Keratinocyte (primary cell): ENCODE results near the gene SLCO3A1. TPM values are rescaled to one million over a fixed set of nuclear protein-coding genes. Genes with fewer than 3 reads are reported as not detected.

Experiments used
- DNase-seq: peaks from one replicate; pipeline ENCODE4 v3.0.0-alpha.2; 2011; ENCODE audit warnings: low read depth, missing footprints, low spot score
- FAIRE-seq: peaks from 2 replicates; lab custom pipeline; 2011; peaks lifted over from hg19 to GRCh38; lab: Jason Lieb, UNC
- H2AFZ ChIP-seq: 2 replicates; pipeline ENCODE4 v1.6.0; 2012; ENCODE audit warnings: low read length, control low read depth, inconsistent platforms; ENCODE audit not compliant: control insufficient read depth
- H3K27ac ChIP-seq: 2 replicates; pipeline ENCODE4 v1.5.1; 2011; ENCODE audit warnings: low read length; ENCODE audit not compliant: control insufficient read depth, insufficient read depth
- H3K27me3 ChIP-seq: 3 replicates; pipeline ENCODE4 v1.6.0; 2011; ENCODE audit warnings: low read length; ENCODE audit not compliant: control insufficient read depth, insufficient read depth; ENCODE audit errors: extremely low read depth
- H3K36me3 ChIP-seq, 2 experiments: 2 replicates in 1 of 2; 3 replicates in 1 of 2; pipeline ENCODE4 v1.5.1; 2011; ENCODE audit warnings: low read length in 2 of 2, mild to moderate bottlenecking in 1 of 2; ENCODE audit not compliant: control insufficient read depth in 2 of 2, insufficient read depth in 2 of 2; ENCODE audit errors: extremely low read depth in 1 of 2
- H3K4me1 ChIP-seq: 3 replicates; pipeline ENCODE4 v1.5.1; 2011; ENCODE audit warnings: low read length; ENCODE audit not compliant: control insufficient read depth, insufficient read depth; ENCODE audit errors: extremely low read depth
- H3K4me2 ChIP-seq: 3 replicates; pipeline ENCODE4 v1.6.0; 2011; ENCODE audit warnings: low read depth, low read length; ENCODE audit not compliant: control insufficient read depth, insufficient read depth; ENCODE audit errors: extremely low read depth
- H3K4me3 ChIP-seq, 3 experiments: fragments of 200-600 bp in 1 of 3; sonication (generic) in 1 of 3; 2 replicates in 2 of 3; 3 replicates in 1 of 3; pipeline ENCODE4 v1.5.1; 2011 to 2016; ENCODE audit warnings: low read length in 3 of 3, mild to moderate bottlenecking in 3 of 3, control low read depth in 2 of 3, inconsistent platforms in 1 of 3, low read depth in 1 of 3, mixed read lengths in 1 of 3, mixed run types in 1 of 3, moderate library complexity in 1 of 3; ENCODE audit not compliant: control insufficient read depth in 2 of 3, insufficient read depth in 2 of 3; ENCODE audit errors: extremely low read depth in 1 of 3
- H3K79me2 ChIP-seq: 2 replicates; pipeline ENCODE4 v1.6.0; 2012; ENCODE audit warnings: low read length; ENCODE audit not compliant: control insufficient read depth, insufficient read depth
- H3K9ac ChIP-seq: 3 replicates; pipeline ENCODE4 v1.6.0; 2011; ENCODE audit warnings: low read length; ENCODE audit not compliant: control insufficient read depth, insufficient read depth; ENCODE audit errors: extremely low read depth
- H3K9me1 ChIP-seq: 3 replicates; pipeline ENCODE4 v1.6.0; 2011; ENCODE audit warnings: low read length; ENCODE audit not compliant: control insufficient read depth, insufficient read depth; ENCODE audit errors: extremely low read depth
- H3K9me3 ChIP-seq: 2 replicates; pipeline ENCODE4 v1.5.1; 2012; ENCODE audit warnings: low read depth, low read length; ENCODE audit not compliant: control insufficient read depth
- H4K20me1 ChIP-seq: 3 replicates; pipeline ENCODE4 v1.6.0; 2011; ENCODE audit warnings: low read length; ENCODE audit not compliant: control insufficient read depth, insufficient read depth; ENCODE audit errors: extremely low read depth
- CTCF ChIP-seq, 3 experiments: IDR thresholded peaks in 1 of 3; conservative IDR thresholded peaks in 1 of 3; optimal IDR thresholded peaks in 1 of 3; 2 replicates in 2 of 3; 3 replicates in 1 of 3; pipeline versions ENCODE3 to v1.5.1; 2011; ENCODE audit warnings: low read length in 3 of 3, mild to moderate bottlenecking in 3 of 3, moderate library complexity in 2 of 3, control low read depth in 1 of 3, inconsistent platforms in 1 of 3; ENCODE audit not compliant: insufficient read depth in 2 of 3; ENCODE audit errors: extremely low read depth in 1 of 3
- EZH2 ChIP-seq: IDR thresholded peaks from one replicate; pipeline ENCODE4 v1.6.1; 2012; ENCODE audit warnings: inconsistent platforms, mild to moderate bottlenecking, low read length, moderate library complexity
- dilution Hi-C: fragments of 300-500 bp; cut with MboI; formaldehyde crosslinking; loops from one replicate; pipeline ENCODE4 v1.7.0; 2020; ENCODE audit warnings: low sequenced_read_pairs; ENCODE audit not compliant: extremely low pct_ligation_motif_present
- polyA plus RNA-seq, 5 experiments: library from polyadenylated mRNA; depleted of rRNA in 3 of 5; stranded (reverse) in 3 of 5; stranded (forward) in 1 of 5; unstranded in 1 of 5; fragments of >200 nt; gene quantifications; 1 replicate in 1 of 5; 2 replicates in 3 of 5; 3 replicates in 1 of 5; pipeline versions ENCODE4 v1.2.1 to v1.2.3, GENCODE V29; 2011 to 2012; ENCODE audit warnings: missing spikeins in 2 of 5, low read depth in 1 of 5, low replicate concordance in 1 of 5

The SLCO3A1 gene
- polyA plus RNA-seq, 1 donor (not counting 4 experiments of a cell fraction or from before 2014, with no cell fraction given): 21.3 TPM

- Histone ChIP-seq H3K4me1 (no peaks in the 10 kb centered on the region), H3K9me1 (no peaks in the 10 kb centered on the region), H3K79me2 (no peaks in the 10 kb centered on the region), H3K4me2 (no peak overlapping the region), H3K9me3 (no peaks in the 10 kb centered on the region), H4K20me1 (no peaks in the 10 kb centered on the region), H3K4me3 (no peak overlapping the region), H3K9ac (no peak overlapping the region), H2AFZ (no peak overlapping the region), H3K27me3 (peaks cover 3% of the 10 kb centered on the region), H3K27ac (no peak overlapping the region), H3K36me3 (no peaks in the 10 kb centered on the region)
- dilution Hi-C loops: no loop called here
- FAIRE-seq: no peak
- no peak for DNase-seq
- TF ChIP-seq EZH2: no peak
- TF ChIP-seq CTCF (optimal IDR thresholded peaks at IDR 0.05 in 1 of 3, IDR thresholded peaks at IDR 0.05 in 1 of 3, conservative IDR thresholded peaks at IDR 0.05 in 1 of 3; ENCODE audit: extremely low read depth in 1 of 3, insufficient read depth in 2 of 3, low read length in 3 of 3): no peak
Observed at GRCh38 chr15:91845720-91846119, 7.8 kb upstream of the SLCO3A1 start.

- Histone ChIP-seq H3K4me3 (no peak overlapping the region), H3K36me3 (no peaks in the 10 kb centered on the region), H4K20me1 (no peaks in the 10 kb centered on the region), H3K27ac (no peak overlapping the region), H2AFZ (no peak overlapping the region), H3K4me1 (peaks cover 5% of the 10 kb centered on the region), H3K9me3 (no peaks in the 10 kb centered on the region), H3K27me3 (peaks cover 3% of the 10 kb centered on the region), H3K9ac (no peak overlapping the region), H3K79me2 (peaks cover 2% of the 10 kb centered on the region), H3K9me1 (no peaks in the 10 kb centered on the region), H3K4me2 (no peak overlapping the region)
- no peak for DNase-seq
- no peak for FAIRE-seq
- no peak for TF ChIP-seq EZH2
- no peak for TF ChIP-seq CTCF (optimal IDR thresholded peaks at IDR 0.05 in 1 of 3, IDR thresholded peaks at IDR 0.05 in 1 of 3, conservative IDR thresholded peaks at IDR 0.05 in 1 of 3; ENCODE audit: extremely low read depth in 1 of 3, insufficient read depth in 2 of 3, low read length in 3 of 3)
- dilution Hi-C loops: no loop called here
Observed at GRCh38 chr15:91849180-91849579, 4.3 kb upstream of the SLCO3A1 start.
